ENCODE results near the gene AKR1C4. TPM values are rescaled to one million over a fixed set of nuclear protein-coding genes. Genes with fewer than 3 reads are reported as not detected.

The AKR1C4 gene
- polyA plus RNA-seq, 3 donors: 0.10 TPM; not detected in 2

DNA sequence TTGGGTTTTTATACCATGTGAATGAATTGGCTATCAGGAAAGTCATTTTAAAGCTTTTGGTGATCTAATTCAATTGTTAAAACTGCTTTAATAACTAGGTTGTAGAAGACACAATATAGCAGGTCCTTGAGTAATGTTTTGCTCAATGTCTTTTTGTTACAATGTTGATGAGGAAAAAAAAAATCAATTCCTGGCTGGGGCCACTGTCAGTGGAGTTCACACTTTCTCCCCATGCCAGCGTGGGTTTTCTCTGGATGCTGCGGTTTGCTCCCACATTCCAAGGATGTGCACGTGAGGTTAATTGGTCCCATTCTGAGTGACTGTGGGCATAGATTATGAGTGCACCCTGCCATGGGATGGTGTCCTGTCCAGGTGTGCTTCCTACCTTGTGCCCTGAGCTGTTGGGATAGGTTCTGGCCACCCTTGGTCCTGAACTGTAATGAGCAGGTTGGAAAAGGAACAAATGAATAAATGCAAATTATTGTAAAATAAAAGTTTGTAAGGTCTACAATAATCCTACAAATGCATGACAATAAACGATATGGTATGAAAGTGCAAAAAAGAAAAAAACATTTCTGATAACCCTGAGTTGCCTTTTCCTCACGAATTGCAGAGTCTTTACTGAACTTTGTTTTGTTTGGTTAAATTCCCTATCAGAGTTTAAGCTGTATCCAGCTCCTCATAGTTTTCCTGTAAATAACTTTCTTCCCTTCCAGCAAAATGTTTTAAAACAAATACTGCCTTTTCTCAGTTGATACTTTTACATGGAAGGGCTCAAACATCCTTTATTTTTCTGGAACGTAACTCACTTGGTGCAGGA is 62.7 kb downstream of the AKR1C4 start:
- no peak for DNase-seq (ENCODE audit: extremely low read depth in 1 of 11, low read depth in 9 of 11, low spot score in 4 of 11)

DNA sequence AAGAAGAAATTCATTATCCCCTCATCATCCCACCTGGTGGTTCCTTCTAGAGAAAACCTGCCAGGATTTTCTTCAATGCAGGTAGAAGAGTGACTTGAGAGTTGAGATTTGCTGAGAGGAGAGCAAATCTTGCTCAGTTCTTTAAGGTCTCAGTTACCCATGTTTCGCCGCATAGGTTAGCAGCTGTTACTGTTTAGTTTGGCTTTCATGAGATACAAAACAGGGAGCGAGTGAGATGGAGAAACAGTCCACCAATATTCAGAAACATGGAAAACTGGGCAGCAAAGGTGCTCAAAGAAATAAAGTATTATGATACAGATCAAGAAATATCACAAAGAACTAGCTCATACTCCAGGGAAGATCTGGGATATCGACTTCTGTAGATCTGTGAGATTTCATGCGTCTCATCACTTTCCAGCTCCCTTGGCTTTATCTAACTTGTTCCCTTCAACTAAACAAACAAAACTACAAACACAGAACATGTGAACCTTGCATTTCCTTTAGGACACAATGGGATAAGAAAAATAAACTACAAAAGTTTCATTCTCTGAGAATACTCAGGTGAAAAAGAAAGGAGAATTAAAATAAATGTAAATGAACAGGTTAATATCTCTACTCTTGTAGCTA is 63.4 kb downstream of the AKR1C4 start:
- DNase-seq (ENCODE audit: extremely low read depth in 1 of 11, low read depth in 9 of 11, low spot score in 4 of 11): no peak

DNA sequence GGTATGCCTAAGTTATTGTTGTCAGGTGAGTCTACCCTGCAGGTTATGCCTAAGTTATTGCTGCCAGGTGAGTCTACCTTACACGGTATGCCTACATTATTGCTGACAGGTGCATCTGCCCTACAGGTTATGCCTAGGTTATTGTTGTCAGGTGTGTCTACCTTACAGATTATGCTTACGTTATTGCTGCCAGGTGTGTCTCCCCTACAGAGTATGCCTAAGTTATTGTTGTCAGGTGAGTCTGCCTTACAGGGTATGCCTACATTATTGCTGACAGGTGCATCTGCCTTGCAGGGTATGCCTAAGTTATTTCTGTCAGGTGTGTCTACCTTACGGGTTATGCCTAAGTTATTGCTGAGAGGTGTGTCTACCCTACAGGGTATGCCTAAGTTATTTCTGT is 64.2 kb downstream of the AKR1C4 start:
- no peak for DNase-seq (ENCODE audit: extremely low read depth in 1 of 11, low read depth in 9 of 11, low spot score in 4 of 11)

DNA sequence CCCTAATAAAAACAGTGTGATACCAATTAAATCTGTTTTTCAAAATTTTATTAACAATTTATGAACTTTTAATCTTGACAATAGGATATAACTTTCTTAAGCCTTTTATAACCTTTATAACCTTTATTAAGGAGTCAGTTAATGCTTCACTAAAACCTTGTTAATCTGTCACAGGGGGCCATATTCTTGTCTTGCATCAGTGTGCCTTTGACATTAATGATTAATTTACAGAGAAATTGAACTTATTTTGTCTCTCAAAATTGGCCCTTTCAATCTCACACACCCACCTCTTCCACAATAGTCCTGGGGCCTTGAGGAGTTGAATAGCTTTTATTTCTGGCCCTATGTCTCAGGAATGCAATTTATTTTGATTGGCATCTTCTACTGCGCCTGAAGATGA is 68.5 kb downstream of the AKR1C4 start:
- no peak for DNase-seq (ENCODE audit: extremely low read depth in 1 of 11, low read depth in 9 of 11, low spot score in 4 of 11)

DNA sequence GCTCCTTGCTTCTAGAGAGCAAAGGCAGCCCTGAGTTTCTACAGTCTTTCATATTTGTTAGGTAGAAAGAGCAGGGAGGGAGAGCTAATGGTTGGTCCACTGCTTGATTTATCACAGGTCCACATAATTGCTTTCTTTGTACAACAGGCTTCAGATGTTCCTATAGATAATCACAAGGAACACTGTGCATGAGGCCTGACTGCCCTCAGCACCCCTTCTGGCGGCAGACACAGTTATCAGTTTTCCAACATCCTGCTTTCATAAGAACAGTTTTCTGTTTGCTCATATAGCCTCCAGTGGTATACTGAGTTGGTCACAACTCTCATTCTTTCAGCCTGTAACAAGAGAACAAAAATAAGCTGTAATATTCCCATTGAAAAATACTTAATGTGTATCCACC is 69.7 kb downstream of the AKR1C4 start:
- DNase-seq (ENCODE audit: extremely low read depth in 1 of 11, low read depth in 9 of 11, low spot score in 4 of 11): no peak

DNA sequence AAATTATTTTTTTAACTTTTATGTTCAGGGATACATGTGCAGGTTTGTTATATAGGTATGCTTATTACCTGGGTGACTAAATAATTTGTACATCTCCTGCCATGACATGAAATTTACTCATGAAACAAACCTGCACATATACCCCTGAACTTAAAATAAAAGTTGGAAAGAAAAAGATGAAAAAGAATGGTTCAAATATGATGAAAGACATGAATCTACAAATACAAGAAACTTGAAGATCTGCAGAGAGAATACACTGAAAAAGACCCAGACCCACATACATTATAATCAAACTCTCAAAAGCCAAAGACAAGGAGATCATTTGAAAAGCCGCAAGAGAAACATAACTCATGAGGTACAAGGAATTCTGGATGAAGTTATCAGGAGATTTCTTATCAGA is 70.2 kb downstream of the AKR1C4 start:
- DNase-seq (ENCODE audit: extremely low read depth in 1 of 11, low read depth in 9 of 11, low spot score in 4 of 11): no peak

DNA sequence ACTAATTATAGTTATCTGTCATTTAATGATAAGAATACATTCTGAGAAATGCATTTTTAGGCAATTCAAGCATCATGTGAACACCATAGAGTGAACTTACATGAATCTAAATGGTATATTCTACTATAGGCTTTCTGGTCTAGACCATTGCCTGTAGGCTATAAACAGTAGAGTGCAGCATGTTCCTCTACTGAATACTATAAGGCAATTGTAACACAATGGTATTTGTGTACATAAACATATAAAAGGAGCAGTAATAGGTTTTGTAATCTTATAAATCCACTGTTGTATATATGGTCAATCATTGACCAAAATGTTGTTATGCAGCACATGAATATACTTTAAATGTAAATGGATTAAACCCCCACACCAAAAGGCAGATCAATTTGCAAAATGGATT is 71.6 kb downstream of the AKR1C4 start:
- DNase-seq (ENCODE audit: extremely low read depth in 1 of 11, low read depth in 9 of 11, low spot score in 4 of 11): no peak

Other genes with a start within 250 kb of the AKR1C4 start
- gene AKR1C1, start 233.4 kb upstream of the AKR1C4 start, polyA plus RNA-seq (ENCODE audit: insufficient read length in 3 of 3): 10 to 100 TPM; 11.1 to 20.4 (median 11.4) TPM
- gene AKR1C2, start 193.0 kb upstream of the AKR1C4 start, polyA plus RNA-seq (ENCODE audit: insufficient read length in 3 of 3): 10 to 100 TPM in 1 of 3 donors, 1 to 10 TPM in 2; 4.7 to 10.3 (median 7.5) TPM
- 10 to 100 TPM; 46.6 to 63.1 (median 57.4) TPM for gene AKR1C3, start 102.4 kb upstream of the AKR1C4 start, polyA plus RNA-seq (ENCODE audit: insufficient read length in 3 of 3)
- gene AKR1C8, start 11.7 kb upstream of the AKR1C4 start, polyA plus RNA-seq (ENCODE audit: insufficient read length in 3 of 3): under 1 TPM; 0.09 to 0.64 (median 0.36) TPM
- gene UCN3, start 168.1 kb downstream of the AKR1C4 start, polyA plus RNA-seq (ENCODE audit: insufficient read length in 3 of 3): under 1 TPM; 0.30 to 0.45 (median 0.37) TPM
- under 1 TPM; 0.06 to 0.17 (median 0.17) TPM for gene TUBAL3, start 208.0 kb downstream of the AKR1C4 start, polyA plus RNA-seq (ENCODE audit: insufficient read length in 3 of 3)
- 100 to 1,000 TPM; 122 to 142 (median 133) TPM for gene NET1, start 215.7 kb downstream of the AKR1C4 start, polyA plus RNA-seq (ENCODE audit: insufficient read length in 3 of 3)

Measured in renal cortex interstitium (tissue), 11 donors.